Upper lobe of right lung (tissue), 1 donor: Measurements from ENCODE around the gene GABARAP. TPM values are rescaled to one million over a fixed set of nuclear protein-coding genes. Genes with fewer than 3 reads are reported as not detected.

Source experiments
- ATAC-seq: fragments of 200-7000 bp; cut with Tn5 transposase; one replicate; pipeline ENCODE4 v1.9.1; 2020; ENCODE audit warnings: mild to moderate bottlenecking, moderate library complexity
- DNase-seq: peaks from one replicate; pipeline ENCODE4 v3.0.0-alpha.2; 2020
- H3K27ac ChIP-seq: fragments of 200-600 bp; one replicate; pipeline ENCODE4 v1.8.0; 2022
- H3K27me3 ChIP-seq: fragments of 200-600 bp; one replicate; pipeline ENCODE4 v1.8.0; 2022; ENCODE audit warnings: mild to moderate bottlenecking
- H3K36me3 ChIP-seq: fragments of 200-600 bp; one replicate; pipeline ENCODE4 v1.8.0; 2022
- H3K4me1 ChIP-seq: fragments of 200-600 bp; one replicate; pipeline ENCODE4 v1.8.0; 2022
- H3K4me3 ChIP-seq: fragments of 200-600 bp; one replicate; pipeline ENCODE4 v1.8.0; 2022; ENCODE audit warnings: mild to moderate bottlenecking
- H3K9me3 ChIP-seq: fragments of 200-600 bp; one replicate; pipeline ENCODE4 v1.8.0; 2022
- CTCF ChIP-seq: fragments of 200-600 bp; IDR thresholded peaks from one replicate; pipeline ENCODE4 v1.8.0; 2022; ENCODE audit warnings: antibody characterized with exemption
- intact Hi-C: fragments of 100-400 bp; cut with DNase I; formaldehyde crosslinking; loops from one replicate; pipeline ENCODE4 v1.11.0; 2022
- total RNA-seq: library from RNA; stranded (reverse); fragmentation: NEBNext Ultra II Directional; extraction: Animal tissue kit (Norgen Biotek cat#: 25700); gene quantifications from one replicate; pipeline ENCODE4 v1.2.1, GENCODE V29; 2021
- donor health status: DM: no; HTN: yes; CAD: no; lungs with severe emphysema.

The GABARAP gene
- total RNA-seq, 1 donor from 2014 or later: 547 TPM

- no peak for ATAC-seq
- no peaks in the 10 kb centered on the region for H3K36me3 ChIP-seq
- intact Hi-C loops: no loop called here
- TF ChIP-seq CTCF: no peak
- no peaks in the 10 kb centered on the region for H3K9me3 ChIP-seq
- peaks cover 9% of the 10 kb centered on the region for H3K27me3 ChIP-seq
- DNase-seq: no peak
- H3K27ac ChIP-seq: no peak overlapping the region
- H3K4me3 ChIP-seq: no peak overlapping the region
- peaks cover 20% of the 10 kb centered on the region for H3K4me1 ChIP-seq
Observed at GRCh38 chr17:7284911-7285310, 42.7 kb upstream of the GABARAP start.

DNA sequence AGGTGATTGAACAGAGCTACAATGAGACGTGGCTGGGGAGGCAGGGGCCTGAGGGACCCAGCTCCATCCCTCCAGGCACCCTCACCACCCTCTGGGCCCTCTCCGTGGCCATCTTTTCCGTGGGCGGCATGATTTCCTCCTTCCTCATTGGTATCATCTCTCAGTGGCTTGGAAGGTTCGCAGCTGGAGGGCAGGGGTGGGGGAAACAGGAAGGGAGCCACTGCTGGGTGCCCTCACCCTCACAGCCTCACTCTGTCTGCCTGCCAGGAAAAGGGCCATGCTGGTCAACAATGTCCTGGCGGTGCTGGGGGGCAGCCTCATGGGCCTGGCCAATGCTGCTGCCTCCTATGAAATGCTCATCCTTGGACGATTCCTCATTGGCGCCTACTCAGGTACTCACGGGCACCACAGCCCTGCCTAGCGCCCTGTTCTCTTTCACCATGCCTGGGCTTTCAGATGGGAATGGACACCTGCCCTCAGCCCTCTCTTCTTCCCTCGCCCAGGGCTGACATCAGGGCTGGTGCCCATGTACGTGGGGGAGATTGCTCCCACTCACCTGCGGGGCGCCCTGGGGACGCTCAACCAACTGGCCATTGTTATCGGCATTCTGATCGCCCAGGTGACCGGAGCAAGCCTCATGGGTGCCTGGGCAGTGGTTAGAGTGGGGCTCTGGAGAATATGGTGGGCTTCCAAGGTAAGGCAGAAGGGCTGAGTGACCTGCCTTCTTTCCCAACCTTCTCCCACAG lies 41.4 kb upstream of the GABARAP start:
- intact Hi-C loops: no loop called here
- no peak overlapping the region for H3K4me3 ChIP-seq
- peaks cover 20% of the 10 kb centered on the region for H3K4me1 ChIP-seq
- H3K27me3 ChIP-seq: peaks cover 9% of the 10 kb centered on the region
- DNase-seq (no peak), ATAC-seq (no peak)
- H3K36me3 ChIP-seq: no peaks in the 10 kb centered on the region
- H3K27ac ChIP-seq: no peak overlapping the region
- TF ChIP-seq CTCF: no peak
- no peaks in the 10 kb centered on the region for H3K9me3 ChIP-seq

- ATAC-seq (no peak), DNase-seq (no peak)
- intact Hi-C loops: no loop called here
- H3K4me1 ChIP-seq: peaks cover 20% of the 10 kb centered on the region
- TF ChIP-seq CTCF: no peak
- H3K4me3 ChIP-seq: no peak overlapping the region
- H3K27me3 ChIP-seq: peaks cover 6% of the 10 kb centered on the region
- H3K9me3 ChIP-seq: no peaks in the 10 kb centered on the region
- H3K36me3 ChIP-seq: no peaks in the 10 kb centered on the region
- H3K27ac ChIP-seq: no peak overlapping the region
Observed at GRCh38 chr17:7282752-7283321, 40.6 kb upstream of the GABARAP start.

- Histone ChIP-seq H3K27ac (no peak overlapping the region), H3K9me3 (no peaks in the 10 kb centered on the region), H3K4me3 (peak overlapping the region; percentile 53), H3K36me3 (no peaks in the 10 kb centered on the region), H3K4me1 (peaks cover 20% of the 10 kb centered on the region), H3K27me3 (no peaks in the 10 kb centered on the region)
- DNase-seq: peak; percentile 72
- ATAC-seq: no peak
- no peak for TF ChIP-seq CTCF
- intact Hi-C loops: no loop called here
Observed at GRCh38 chr17:7281953-7282751, 39.9 kb upstream of the GABARAP start.

GRCh38 chr17:7281074-7281952 lies 39.1 kb upstream of the GABARAP start, which contains the start of gene SLC2A4:
Gene SLC2A4, plus strand, starts transcription at chr17:7281718. Its CDS starts 217 bp downstream, at chr17:7281935.
- ATAC-seq: peak; percentile 94
- peak; percentile 97 for DNase-seq
- H3K4me1 ChIP-seq: peaks cover 20% of the 10 kb centered on the region
- peak within 1 kb of the TSS; percentile 53 for H3K4me3 ChIP-seq
- H3K27me3 ChIP-seq: no peaks in the 10 kb centered on the region
- H3K36me3 ChIP-seq: no peaks in the 10 kb centered on the region
- H3K27ac ChIP-seq: peak within 1 kb of the TSS; percentile 61
- no peak for TF ChIP-seq CTCF
- no peaks in the 10 kb centered on the region for H3K9me3 ChIP-seq
- intact Hi-C loops: no loop called here
